HUES64 (cell line): ENCODE measurements around the gene DLG2.
"Not testable (repeated sequence)": the region's sequence is repeated elsewhere in the genome, so short reads cannot be mapped to it uniquely, and the experiment has no call there.

Experiments used
- H3K27ac ChIP-seq: 2 replicates; pipeline ENCODE4 v1.7.0; 2013; ENCODE audit warnings: low read depth, low read length, inconsistent platforms
- H3K27me3 ChIP-seq: 2 replicates; pipeline ENCODE4 v1.6.1; 2013; ENCODE audit warnings: mild to moderate bottlenecking, low read length; ENCODE audit not compliant: insufficient read depth
- H3K36me3 ChIP-seq: 2 replicates; pipeline ENCODE4 v1.6.1; 2013; ENCODE audit warnings: mild to moderate bottlenecking, low read length; ENCODE audit not compliant: insufficient read depth
- H3K4me1 ChIP-seq: 2 replicates; pipeline ENCODE4 v1.6.1; 2013; ENCODE audit warnings: mild to moderate bottlenecking, low read length, moderate library complexity; ENCODE audit not compliant: insufficient read depth
- H3K4me3 ChIP-seq: 2 replicates; pipeline ENCODE4 v1.5.1; 2013; ENCODE audit warnings: mild to moderate bottlenecking, low read length, moderate library complexity
- H3K9ac ChIP-seq: 2 replicates; pipeline ENCODE4 v1.6.1; 2013; ENCODE audit warnings: mild to moderate bottlenecking, low read depth, low read length
- H3K9me3 ChIP-seq: 2 replicates; pipeline ENCODE4 v1.6.1; 2013; ENCODE audit warnings: low read depth, low read length; ENCODE audit not compliant: insufficient read depth
- WGBS: fragments of 150-250, 120-280 bp; methylation state at CpG from one replicate; pipeline ENCODE4 v1.1.7; 2013; ENCODE audit warnings: missing lambda C conversion rate; 5-methylcytosine and 5-hydroxymethylcytosine counted together

Gene DLG2

DNA sequence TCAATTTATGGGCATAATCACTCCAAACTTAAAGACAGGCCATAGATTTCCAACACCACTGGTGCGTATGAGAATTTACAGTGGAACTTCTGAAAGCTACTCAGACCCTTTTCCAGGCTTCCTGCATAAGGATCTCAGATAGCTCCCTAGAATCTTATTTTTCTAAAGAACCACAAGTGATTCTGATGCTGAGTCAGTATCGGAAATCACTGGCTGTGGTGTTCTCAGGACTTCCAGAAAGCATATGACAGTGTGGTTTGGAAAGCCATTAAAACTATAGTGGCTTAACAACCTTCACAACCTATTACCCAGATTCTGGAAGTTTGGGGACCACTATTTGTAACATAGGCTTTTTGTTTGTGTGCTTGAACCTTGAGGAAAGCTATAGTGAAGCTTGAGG, 756.0 kb downstream of the DLG2 start:
- WGBS: over 99% methylated on average over 2 of the region's 2 CpGs
- H3K9ac ChIP-seq: no peak overlapping the region
- H3K9me3 ChIP-seq: no peaks in the 10 kb centered on the region
- no peak overlapping the region for H3K27ac ChIP-seq
- H3K4me1 ChIP-seq: peaks cover 2% of the 10 kb centered on the region; the same call in 1 of the 2 replicates
- no peaks in the 10 kb centered on the region for H3K36me3 ChIP-seq
- no peaks in the 10 kb centered on the region for H3K27me3 ChIP-seq
- no peak overlapping the region for H3K4me3 ChIP-seq

DNA sequence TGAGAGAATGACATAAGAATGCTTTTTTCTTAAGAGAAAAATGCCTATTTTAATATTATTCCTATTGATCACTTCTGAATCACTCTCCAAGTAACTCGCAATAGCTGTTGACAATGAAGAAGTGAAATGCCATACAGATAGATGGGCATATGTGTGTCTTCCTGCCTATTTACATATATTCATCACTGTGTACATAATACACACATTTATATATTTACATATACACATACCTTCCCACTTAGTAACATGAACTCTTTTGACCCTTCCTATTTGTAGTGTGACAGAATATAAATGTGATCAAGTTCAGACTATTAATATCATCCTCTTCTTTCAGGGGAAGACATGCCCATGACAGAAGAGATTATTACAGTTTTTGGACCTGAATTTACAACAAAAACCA, 756.7 kb downstream of the DLG2 start:
- Histone ChIP-seq H3K27ac (no peak overlapping the region), H3K4me3 (no peak overlapping the region), H3K27me3 (no peaks in the 10 kb centered on the region), H3K36me3 (no peaks in the 10 kb centered on the region), H3K4me1 (peaks cover 8% of the 10 kb centered on the region), H3K9me3 (no peaks in the 10 kb centered on the region), H3K9ac (no peak overlapping the region)
- WGBS: no CpG with 5 or more reads among the region's 1 CpG

DNA sequence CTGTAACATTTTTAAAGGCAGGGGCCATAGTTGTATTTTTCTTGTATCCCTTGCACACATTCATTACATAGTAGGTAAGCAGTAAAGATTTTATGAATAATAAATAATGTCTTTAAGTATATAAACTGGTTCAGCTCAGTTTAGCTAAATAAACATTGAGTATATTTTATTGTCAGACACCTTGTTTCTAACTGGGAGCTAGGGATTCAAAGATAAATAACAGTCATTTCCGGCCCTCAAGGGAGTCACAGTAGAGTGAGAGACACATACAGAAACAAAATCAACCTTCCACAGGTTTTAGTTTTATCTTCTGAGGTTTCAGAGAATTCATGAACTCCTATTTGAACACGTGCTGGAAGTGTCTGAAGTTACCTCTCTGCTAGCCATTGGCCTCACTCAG, 760.2 kb downstream of the DLG2 start:
- Histone ChIP-seq H3K27ac (no peak overlapping the region), H3K4me1 (peaks cover 12% of the 10 kb centered on the region), H3K27me3 (no peaks in the 10 kb centered on the region), H3K4me3 (no peak overlapping the region), H3K9ac (no peak overlapping the region), H3K36me3 (no peaks in the 10 kb centered on the region), H3K9me3 (no peaks in the 10 kb centered on the region)
- WGBS: 95% methylated on average over 2 of the region's 2 CpGs

DNA sequence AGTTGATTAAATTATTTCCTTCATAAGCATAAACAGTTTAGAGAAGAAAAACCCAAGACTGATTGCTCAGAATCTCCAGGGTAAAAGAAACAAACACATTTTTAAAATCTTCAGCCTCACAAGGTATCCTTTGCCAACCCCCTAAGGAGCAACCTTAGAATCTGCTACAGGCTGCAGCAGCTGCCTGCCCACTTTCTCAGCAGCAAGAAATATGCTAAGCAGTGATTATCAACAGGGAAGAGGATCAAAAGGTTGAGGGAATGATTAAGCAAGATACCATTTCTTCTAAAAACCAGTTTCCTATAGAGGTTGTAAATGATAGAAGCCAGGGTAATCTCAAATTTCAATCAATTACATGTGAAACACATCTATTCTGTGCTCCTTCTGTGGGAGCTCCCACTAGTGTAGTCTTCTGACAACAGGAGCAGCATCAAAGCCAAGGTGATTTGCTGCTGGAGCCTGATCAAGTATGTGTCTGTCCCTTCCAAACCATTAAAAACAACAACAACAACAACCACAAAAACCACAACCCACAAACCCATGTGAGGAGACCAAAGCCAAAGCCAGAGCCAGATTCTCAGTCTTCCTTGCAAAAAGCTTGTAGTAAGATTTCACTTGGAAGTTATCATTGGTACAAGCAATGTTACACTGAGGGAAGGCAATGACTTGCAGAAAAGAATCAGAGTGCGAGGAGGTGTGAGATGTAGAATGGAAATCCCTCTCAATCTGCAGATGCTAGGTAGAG, 761.2 kb downstream of the DLG2 start:
- 91% methylated on average over 1 of the region's 1 CpG for WGBS
- H3K27me3 ChIP-seq: no peaks in the 10 kb centered on the region
- H3K9ac ChIP-seq: no peak overlapping the region
- H3K36me3 ChIP-seq: no peaks in the 10 kb centered on the region
- peaks cover 12% of the 10 kb centered on the region for H3K4me1 ChIP-seq
- no peaks in the 10 kb centered on the region for H3K9me3 ChIP-seq
- H3K27ac ChIP-seq: no peak overlapping the region
- no peak overlapping the region for H3K4me3 ChIP-seq

DNA sequence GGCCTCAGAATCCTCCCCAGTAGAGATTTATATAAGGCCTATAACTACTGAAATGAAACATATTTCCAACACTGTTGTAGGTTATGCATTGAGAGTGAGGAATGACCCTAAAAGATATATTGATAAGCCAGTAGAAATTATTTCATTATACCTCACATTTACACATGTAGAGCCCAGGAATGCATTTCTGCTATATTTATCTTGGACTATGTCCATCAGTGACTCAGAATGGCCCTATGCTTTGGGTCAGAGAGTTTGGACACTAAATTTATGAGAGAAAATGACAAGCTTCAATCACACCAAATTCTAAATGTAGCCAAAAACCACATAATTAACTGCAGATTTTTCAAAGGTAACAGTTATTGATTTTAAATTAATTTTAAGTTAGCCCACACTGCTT, 761.9 kb downstream of the DLG2 start:
- no peak overlapping the region for H3K4me3 ChIP-seq
- peaks cover 18% of the 10 kb centered on the region for H3K4me1 ChIP-seq
- H3K27me3 ChIP-seq: no peaks in the 10 kb centered on the region
- no peaks in the 10 kb centered on the region for H3K36me3 ChIP-seq
- H3K27ac ChIP-seq: no peak overlapping the region
- no peaks in the 10 kb centered on the region for H3K9me3 ChIP-seq
- H3K9ac ChIP-seq: no peak overlapping the region

DNA sequence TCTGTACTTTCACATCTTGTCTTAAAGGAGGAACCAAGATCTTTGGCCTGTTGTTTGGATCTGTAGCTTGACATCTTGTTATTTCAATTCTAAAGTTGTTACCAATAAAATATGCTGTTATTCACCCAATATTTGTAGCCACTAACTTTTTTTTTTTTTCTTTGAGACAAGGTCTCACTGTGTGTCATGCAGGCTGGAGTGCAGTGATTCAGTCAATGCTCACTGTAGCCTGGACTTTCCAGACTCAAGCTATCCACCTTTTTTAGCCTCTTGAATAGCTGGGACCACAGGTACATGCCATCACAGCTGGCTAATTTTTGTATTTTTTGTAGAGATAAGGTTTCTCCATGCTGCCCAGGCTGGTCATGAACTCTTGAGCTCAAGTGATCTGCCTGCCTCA, 769.4 kb downstream of the DLG2 start:
- Histone ChIP-seq H3K9me3 (no peaks in the 10 kb centered on the region), H3K27me3 (no peaks in the 10 kb centered on the region), H3K36me3 (no peaks in the 10 kb centered on the region), H3K9ac (no peak overlapping the region), H3K4me3 (no peak overlapping the region), H3K27ac (no peak overlapping the region), H3K4me1 (peaks cover 6% of the 10 kb centered on the region)

DNA sequence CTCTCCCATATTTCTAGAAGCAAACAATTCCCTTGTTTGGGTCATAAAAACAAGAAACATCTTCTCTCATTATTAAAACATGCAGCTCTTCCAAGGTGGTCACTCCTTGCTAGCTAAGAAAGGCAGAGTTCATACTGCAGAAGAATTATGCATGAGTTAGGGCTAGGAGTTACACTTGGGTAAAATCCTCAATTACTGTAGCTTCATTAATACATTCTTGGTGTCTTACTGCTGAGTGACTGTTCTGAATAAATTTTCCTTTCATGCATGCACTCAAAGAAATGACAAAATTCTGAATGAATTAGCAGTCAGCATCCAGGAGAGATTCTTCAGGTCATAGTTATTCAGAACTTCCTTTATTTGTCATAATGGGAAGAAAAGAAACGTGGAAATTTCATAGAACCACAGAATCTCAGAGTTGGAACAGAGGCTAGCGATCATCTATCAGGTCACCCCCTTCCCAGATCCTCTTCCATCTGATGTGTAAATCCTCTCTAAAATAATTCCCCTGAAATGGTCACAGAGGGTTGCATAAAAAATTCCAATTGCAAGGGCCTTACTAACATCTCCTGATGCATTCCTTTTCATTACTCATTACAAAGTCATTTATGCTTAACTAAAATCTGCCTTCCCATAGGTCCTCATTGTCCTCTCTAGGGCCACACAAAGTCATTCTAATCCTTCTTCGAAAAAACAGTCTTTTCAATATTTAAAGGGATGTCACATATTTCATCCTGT, 771.5 kb downstream of the DLG2 start:
- H3K4me3 ChIP-seq: no peak overlapping the region
- no peaks in the 10 kb centered on the region for H3K9me3 ChIP-seq
- WGBS: 97% methylated on average over 3 of the region's 3 CpGs
- no peak overlapping the region for H3K9ac ChIP-seq
- H3K4me1 ChIP-seq: peaks cover 4% of the 10 kb centered on the region
- H3K27ac ChIP-seq: no peak overlapping the region
- no peaks in the 10 kb centered on the region for H3K27me3 ChIP-seq
- H3K36me3 ChIP-seq: no peaks in the 10 kb centered on the region

DNA sequence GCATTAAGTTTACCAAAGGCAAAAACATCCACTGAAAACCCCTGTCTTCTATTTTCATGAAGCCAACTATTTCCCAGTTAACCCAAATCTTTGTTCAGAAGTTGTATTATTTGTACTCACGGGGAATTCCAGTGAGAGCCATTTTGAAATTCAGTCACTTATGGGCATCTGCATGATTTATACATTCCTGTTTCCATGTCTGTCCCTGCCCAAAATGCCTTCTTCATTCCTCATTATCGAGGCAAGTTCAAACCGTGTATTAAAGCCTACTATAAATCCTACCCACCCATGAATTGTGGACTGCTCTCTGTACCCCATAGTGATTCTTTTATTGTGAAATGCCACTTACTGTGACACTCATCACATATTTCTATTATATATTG, 772.7 kb downstream of the DLG2 start:
- Histone ChIP-seq H3K27me3 (no peaks in the 10 kb centered on the region), H3K27ac (no peak overlapping the region), H3K4me3 (no peak overlapping the region), H3K36me3 (no peaks in the 10 kb centered on the region), H3K4me1 (no peaks in the 10 kb centered on the region; the same call in 1 of the 2 replicates), H3K9me3 (no peaks in the 10 kb centered on the region), H3K9ac (no peak overlapping the region)
- WGBS: 92% methylated on average over 3 of the region's 3 CpGs

DNA sequence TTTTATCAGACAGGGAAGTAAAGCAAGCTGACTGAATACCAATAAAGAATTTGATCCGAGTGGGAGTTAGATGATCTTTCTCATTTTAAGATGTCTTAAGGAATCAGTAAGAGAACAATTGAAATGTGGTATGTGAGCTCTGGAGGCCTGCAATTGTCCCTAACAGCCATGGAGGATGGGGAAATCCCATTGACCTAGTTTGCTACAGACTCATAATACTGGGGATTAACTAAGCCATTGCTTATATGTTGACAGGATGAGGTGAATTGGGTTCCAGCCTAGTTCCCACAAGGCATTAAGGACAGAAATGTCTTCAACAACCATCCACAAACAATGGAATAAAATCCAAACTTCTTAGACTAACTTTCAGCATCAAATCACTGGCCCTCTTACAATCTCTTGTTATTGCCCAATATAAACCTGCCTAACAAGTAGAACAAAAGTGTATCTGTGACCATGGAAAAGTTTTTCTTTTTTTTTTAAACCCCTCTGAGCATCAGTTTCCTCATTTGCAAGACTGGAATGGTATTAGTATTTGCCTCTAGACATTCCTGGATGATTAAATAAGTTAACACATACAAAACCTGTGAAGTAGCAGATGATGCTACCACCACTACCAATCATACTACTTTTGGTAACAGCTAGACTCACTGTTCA, 773.2 kb downstream of the DLG2 start:
- Histone ChIP-seq H3K27ac (no peak overlapping the region), H3K9ac (no peak overlapping the region), H3K4me3 (no peak overlapping the region), H3K27me3 (no peaks in the 10 kb centered on the region), H3K4me1 (no peaks in the 10 kb centered on the region; the same call in 1 of the 2 replicates), H3K36me3 (no peaks in the 10 kb centered on the region), H3K9me3 (no peaks in the 10 kb centered on the region)
- 92% methylated on average over 1 of the region's 1 CpG for WGBS

DNA sequence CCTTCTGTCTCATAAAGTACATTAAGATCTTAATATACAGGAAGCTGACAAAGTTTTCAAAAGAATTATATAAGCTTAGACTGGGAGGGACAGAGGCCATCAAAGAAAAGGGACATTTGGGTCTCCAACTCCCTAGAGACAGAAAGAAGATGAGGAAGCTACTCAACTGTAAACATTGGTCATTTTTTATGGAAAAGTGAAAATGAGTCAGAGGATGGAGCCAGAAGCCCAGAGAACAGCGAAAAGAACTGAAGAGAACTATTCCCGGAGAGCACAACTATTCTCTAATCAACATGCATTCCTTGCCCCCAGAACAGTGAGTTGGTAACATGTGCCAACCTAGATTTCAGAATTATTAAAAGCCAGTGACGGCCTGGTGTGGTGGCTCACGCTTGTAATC, 779.3 kb downstream of the DLG2 start:
- H3K27ac ChIP-seq: no peak overlapping the region
- H3K9me3 ChIP-seq: no peaks in the 10 kb centered on the region
- H3K4me3 ChIP-seq: no peak overlapping the region
- no peaks in the 10 kb centered on the region; the same call in 1 of the 2 replicates for H3K4me1 ChIP-seq
- 94% methylated on average over 4 of the region's 4 CpGs for WGBS
- H3K36me3 ChIP-seq: no peaks in the 10 kb centered on the region
- H3K9ac ChIP-seq: no peak overlapping the region
- H3K27me3 ChIP-seq: no peaks in the 10 kb centered on the region

DNA sequence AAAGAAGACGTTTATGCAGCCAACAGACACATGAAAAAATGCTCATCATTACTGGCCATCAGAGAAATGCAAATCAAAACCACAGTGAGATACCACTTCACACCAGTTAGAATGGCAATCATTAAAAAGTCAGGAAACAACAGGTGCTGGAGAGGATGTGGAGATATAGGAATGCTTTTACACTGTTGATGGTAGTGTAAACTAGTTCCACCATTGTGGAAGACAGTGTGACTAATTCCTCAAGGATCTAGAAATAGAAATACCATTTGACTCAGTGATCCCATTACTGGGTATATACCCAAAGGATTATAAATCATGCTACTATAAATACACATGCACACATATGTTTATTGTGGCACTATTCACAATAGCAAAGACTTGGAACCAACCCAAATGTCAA, 786.9 kb downstream of the DLG2 start:
- H3K27ac ChIP-seq, H3K4me3 ChIP-seq, H3K27me3 ChIP-seq, H3K36me3 ChIP-seq, H3K9me3 ChIP-seq, H3K4me1 ChIP-seq, H3K9ac ChIP-seq: not testable (repeated sequence)
- WGBS: no CpG with 5 or more reads among the region's 1 CpG
